H1 (cell line): ENCODE results near the gene KATNA1. TPM values are rescaled to one million over a fixed set of nuclear protein-coding genes. Genes with fewer than 3 reads are reported as not detected.

Experiments used
- CTCF ChIA-PET: fragments of 300-600 bp; sonication (Branson Sonifier 250); formaldehyde crosslinking; loops from one replicate; lab custom pipeline; 2021; ENCODE audit not compliant: partially characterized antibody; lab: Charles Lee
- POLR2A ChIA-PET: fragments of 300-600 bp; sonication (Branson Sonifier 250); formaldehyde crosslinking; loops from one replicate; lab custom pipeline; 2021; ENCODE audit warnings: inconsistent platforms; ENCODE audit not compliant: partially characterized antibody; lab: Charles Lee
- DNase-seq, 2 experiments: peaks; one replicate each; pipeline versions ENCODE4 v3.0.0 to v3.0.0-alpha.2; 2010 to 2022; ENCODE audit warnings: low spot score in 2 of 2, low read depth in 1 of 2, mixed read lengths in 1 of 2
- FAIRE-seq: peaks from 2 replicates; lab custom pipeline; 2011; peaks lifted over from hg19 to GRCh38; lab: Jason Lieb, UNC
- H2AFZ ChIP-seq: 2 replicates; pipeline ENCODE4 v1.8.1; 2012; ENCODE audit warnings: low read length, inconsistent platforms
- H2AK5ac ChIP-seq: 2 replicates; pipeline ENCODE4 v1.6.1; 2013; ENCODE audit warnings: low read depth, low read length
- H2BK120ac ChIP-seq: replicated peaks from 2 replicates; pipeline ENCODE3; 2013; ENCODE audit warnings: low read depth, low read length, inconsistent platforms
- H2BK12ac ChIP-seq: 2 replicates; pipeline ENCODE4 v1.6.1; 2013; ENCODE audit warnings: low read depth, low read length
- H2BK15ac ChIP-seq: 2 replicates; pipeline ENCODE4 v1.6.1; 2013; ENCODE audit warnings: low read length
- H2BK20ac ChIP-seq: 2 replicates; pipeline ENCODE4 v1.6.1; 2013; ENCODE audit warnings: low read length
- H2BK5ac ChIP-seq: 2 replicates; pipeline ENCODE4 v1.6.1; 2013; ENCODE audit warnings: low read depth, low read length
- H3K14ac ChIP-seq: 2 replicates; pipeline ENCODE4 v1.6.1; 2013; ENCODE audit warnings: inconsistent platforms; ENCODE audit not compliant: insufficient read length
- H3K18ac ChIP-seq: 2 replicates; pipeline ENCODE4 v1.6.1; 2013; ENCODE audit warnings: low read length; ENCODE audit errors: extremely low read depth
- H3K23ac ChIP-seq: 2 replicates; pipeline ENCODE4 v1.6.1; 2013; ENCODE audit warnings: inconsistent platforms; ENCODE audit not compliant: insufficient read length
- H3K23me2 ChIP-seq: 2 replicates; pipeline ENCODE4 v1.6.1; 2013; ENCODE audit warnings: low read depth, low read length
- H3K27ac ChIP-seq: 2 replicates; pipeline ENCODE4 v1.6.1; 2011; ENCODE audit warnings: low read depth, low read length, inconsistent platforms
- H3K27me3 ChIP-seq, 4 experiments: replicated peaks in 1 of 4; 1 replicate in 1 of 4; 2 replicates in 3 of 4; pipeline versions ENCODE4 v1.6.1 to v1.8.1; 2011 to 2013; ENCODE audit warnings: low read length in 3 of 4, mild to moderate bottlenecking in 3 of 4, inconsistent platforms in 2 of 4, mixed read lengths in 2 of 4, moderate library complexity in 1 of 4; ENCODE audit not compliant: control insufficient read depth in 3 of 4, insufficient read depth in 3 of 4; ENCODE audit errors: extremely low read depth in 1 of 4
- H3K36me3 ChIP-seq, 4 experiments: 2 replicates each; pipeline versions ENCODE4 v1.6.1 to v1.8.1; 2011 to 2013; ENCODE audit warnings: mild to moderate bottlenecking in 4 of 4, low read length in 3 of 4, moderate library complexity in 2 of 4, control low read depth in 1 of 4, inconsistent platforms in 1 of 4; ENCODE audit not compliant: insufficient read depth in 4 of 4, control insufficient read depth in 2 of 4
- H3K4ac ChIP-seq: replicated peaks from 2 replicates; pipeline ENCODE3; 2013; ENCODE audit warnings: low read length, low read depth, mixed read lengths, inconsistent platforms; ENCODE audit not compliant: insufficient read length
- H3K4me1 ChIP-seq, 4 experiments: replicated peaks in 1 of 4; 1 replicate in 1 of 4; 2 replicates in 3 of 4; pipeline versions ENCODE4 v1.6.1 to v1.8.1; 2011 to 2013; ENCODE audit warnings: low read length in 3 of 4, inconsistent platforms in 2 of 4, mixed read lengths in 1 of 4; ENCODE audit not compliant: insufficient read depth in 4 of 4, control insufficient read depth in 3 of 4
- H3K4me2 ChIP-seq, 2 experiments: 2 replicates each; pipeline versions ENCODE4 v1.6.1 to v1.8.1; 2011 to 2013; ENCODE audit warnings: low read depth in 2 of 2, low read length in 2 of 2, control low read depth in 1 of 2, inconsistent platforms in 1 of 2, mild to moderate bottlenecking in 1 of 2; ENCODE audit not compliant: insufficient read depth in 1 of 2
- H3K4me3 ChIP-seq, 4 experiments: fragments of 200-600, 300-600 bp in 1 of 4; sonication (generic), shearing (Covaris generic), sonication (Bioruptor Twin) in 1 of 4; 2 replicates each; pipeline versions ENCODE4 v1.5.1 to v1.8.1; 2011 to 2016; ENCODE audit warnings: low read length in 4 of 4, low read depth in 3 of 4, control low read depth in 2 of 4, inconsistent platforms in 2 of 4, mild to moderate bottlenecking in 2 of 4, mixed read lengths in 1 of 4, moderate library complexity in 1 of 4; ENCODE audit not compliant: insufficient read depth in 2 of 4; ENCODE audit errors: extremely low read depth in 1 of 4
- H3K56ac ChIP-seq: replicated peaks from 2 replicates; pipeline ENCODE3; 2013; ENCODE audit warnings: low read depth, mild to moderate bottlenecking, mixed read lengths, low read length, inconsistent platforms; ENCODE audit not compliant: insufficient read length
- H3K79me1 ChIP-seq: 2 replicates; pipeline ENCODE4 v1.6.1; 2013; ENCODE audit warnings: low read depth, low read length, control low read depth
- H3K79me2 ChIP-seq, 2 experiments: 2 replicates each; pipeline versions ENCODE4 v1.6.1 to v1.8.1; 2012 to 2013; ENCODE audit warnings: low read length in 2 of 2, mild to moderate bottlenecking in 2 of 2, inconsistent platforms in 1 of 2; ENCODE audit not compliant: insufficient read depth in 2 of 2, control insufficient read depth in 1 of 2
- H3K9ac ChIP-seq, 4 experiments: replicated peaks in 1 of 4; 1 replicate in 1 of 4; 2 replicates in 3 of 4; pipeline versions ENCODE4 v1.6.1 to v1.8.1; 2011 to 2013; ENCODE audit warnings: low read depth in 3 of 4, low read length in 3 of 4, control low read depth in 2 of 4, mild to moderate bottlenecking in 2 of 4, moderate library complexity in 2 of 4, inconsistent platforms in 1 of 4; ENCODE audit errors: extremely low read depth in 1 of 4
- H3K9me3 ChIP-seq, 2 experiments: 2 replicates each; pipeline versions ENCODE4 v1.6.1 to v1.8.1; 2012 to 2013; ENCODE audit warnings: mild to moderate bottlenecking in 2 of 2, moderate library complexity in 2 of 2, control low read depth in 1 of 2, inconsistent platforms in 1 of 2, low read depth in 1 of 2, low read length in 1 of 2, mixed read lengths in 1 of 2; ENCODE audit not compliant: insufficient read depth in 2 of 2
- H4K20me1 ChIP-seq, 2 experiments: replicated peaks in 1 of 2; 2 replicates each; pipeline versions ENCODE3 to v1.8.1; 2011 to 2013; ENCODE audit warnings: inconsistent platforms in 2 of 2, low read length in 2 of 2, mild to moderate bottlenecking in 1 of 2; ENCODE audit not compliant: insufficient read depth in 2 of 2, control insufficient read depth in 1 of 2
- H4K5ac ChIP-seq: 2 replicates; pipeline ENCODE4 v1.6.1; 2013; ENCODE audit warnings: low read length, low read depth, mixed read lengths, inconsistent platforms; ENCODE audit not compliant: insufficient read length
- H4K8ac ChIP-seq: 2 replicates; pipeline ENCODE4 v1.8.0; 2013; ENCODE audit warnings: mild to moderate bottlenecking, moderate library complexity, low read length, inconsistent platforms; ENCODE audit not compliant: insufficient read depth; ENCODE audit errors: extremely low read depth
- H4K91ac ChIP-seq: replicated peaks from 2 replicates; pipeline ENCODE3; 2013; ENCODE audit warnings: low read length, mixed read lengths, inconsistent platforms; ENCODE audit not compliant: insufficient read length
- BCL11A ChIP-seq, 2 experiments: IDR thresholded peaks; one replicate each; pipeline ENCODE4 v1.6.1; 2011; ENCODE audit warnings: low read depth in 2 of 2, low read length in 2 of 2, mild to moderate bottlenecking in 2 of 2
- FOSL1 ChIP-seq: IDR thresholded peaks from 2 replicates; pipeline ENCODE4 v1.6.1; 2011; ENCODE audit warnings: mild to moderate bottlenecking, low read depth, low read length, moderate library complexity; ENCODE audit not compliant: insufficient read depth
- WGBS, 2 experiments: shearing (Covaris generic) in 1 of 2; methylation state at CpG; one replicate each; pipeline versions ENCODE4 v1.1.6 to v1.1.7; 2013 to 2015; ENCODE audit warnings: low lambda C conversion rate in 2 of 2, mixed read lengths in 2 of 2, inconsistent platforms in 1 of 2, low coverage in 1 of 2, missing lambda C conversion rate in 1 of 2; ENCODE audit not compliant: insufficient replicate concordance in 2 of 2, insufficient coverage in 1 of 2, insufficient read length in 1 of 2; ENCODE audit errors: extremely low coverage in 1 of 2, missing lambda C conversion rate in 1 of 2; 5-methylcytosine and 5-hydroxymethylcytosine counted together
- polyA plus RNA-seq, 7 experiments: library from polyadenylated mRNA; depleted of rRNA in 3 of 7; stranded (reverse) in 5 of 7; unstranded in 2 of 7; fragments of >200 nt in 5 of 7; fragments of 200-250 nt in 2 of 7; gene quantifications; 1 replicate in 5 of 7; 2 replicates in 1 of 7; 4 replicates in 1 of 7; pipeline versions ENCODE4 v1.2.1 to v1.2.3, GENCODE V29; 2011 to 2013; ENCODE audit warnings: missing spikeins in 2 of 7, mixed read lengths in 2 of 7
- total RNA-seq: library from RNA; stranded (reverse); fragmentation: NEBNext Ultra II Directional; extraction: Animal tissue kit (Norgen Biotek cat#: 25700); gene quantifications from 2 replicates; pipeline ENCODE4 v1.2.1, GENCODE V29; 2021

KATNA1 gene
- total and polyA plus RNA-seq, 2 of the 8 experiments (the other 6 are each of a cell fraction or from before 2014, with no cell fraction given) = 7.6 to 20.3 TPM

DNA sequence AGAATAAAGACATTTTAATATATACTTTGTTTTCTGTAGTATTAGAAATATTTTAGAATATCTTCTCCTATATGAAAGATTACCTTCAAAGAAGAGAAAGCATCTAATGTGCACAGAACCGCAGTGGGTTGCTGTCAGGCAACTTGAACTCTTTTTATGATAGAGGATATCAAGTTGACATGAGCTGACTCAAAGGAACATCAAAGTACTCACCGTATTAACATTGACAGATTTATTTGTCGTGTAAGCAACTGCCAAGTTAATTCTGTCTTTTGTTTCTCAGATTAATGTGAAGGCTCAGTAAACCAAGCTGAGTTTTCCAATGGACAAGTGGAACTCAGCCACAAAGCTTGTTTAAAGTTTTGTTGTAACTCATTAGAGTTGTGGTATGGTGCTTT is 84.6 kb downstream of the KATNA1 start:
- CTCF ChIA-PET = interaction anchor here (0.6 to 6.5 kb wide), 6 partner anchors 11 to 1866 kb away, joined by 3 to 108 read pairs (median 4); partner anchors contain the start of gene PPIL4
- Histone ChIP-seq H2BK20ac (no peak overlapping the region), H3K18ac (no peak overlapping the region), H3K56ac (no peak overlapping the region), H3K4me3 (no peak overlapping the region), H2BK15ac (no peak overlapping the region), H3K27ac (no peak overlapping the region), H3K4ac (no peak overlapping the region), H2AK5ac (no peak overlapping the region), H3K4me1 (no peaks in the 10 kb centered on the region; a peak in 1 of 7 replicates), H3K9ac (no peak overlapping the region), H4K8ac (no peak overlapping the region), H2AFZ (no peak overlapping the region), H2BK12ac (no peak overlapping the region), H3K79me1 (no peaks in the 10 kb centered on the region), H3K23me2 (peaks cover 2% of the 10 kb centered on the region; the same call in 1 of the 2 replicates), H2BK120ac (no peak overlapping the region), H3K27me3 (no peaks in the 10 kb centered on the region), H4K20me1 (peaks cover 0 to 6% of the 10 kb centered on the region in 2 experiments), H2BK5ac (no peak overlapping the region), H3K14ac (no peak overlapping the region), H3K36me3 (no peaks in the 10 kb centered on the region), H4K91ac (no peak overlapping the region), H3K79me2 (peaks cover 6 to 19% of the 10 kb centered on the region in 2 experiments), H4K5ac (no peak overlapping the region), H3K4me2 (no peak overlapping the region), H3K9me3 (no peaks in the 10 kb centered on the region), H3K23ac (no peak overlapping the region)
- TF ChIP-seq BCL11A (IDR thresholded peaks at IDR 0.05; ENCODE audit: low read depth in 2 of 2, low read length in 2 of 2) = no peak
- TF ChIP-seq FOSL1 = no peak
- WGBS, 2 experiments = 79% methylated on average over 3 of the region's 3 CpGs; no CpG with 5 or more reads in 1 of the 2 experiments
- no peak for FAIRE-seq
- POLR2A ChIA-PET = interaction anchor here (1.5 kb wide), 1 partner anchor 19 kb away, joined by 3 read pairs; the partner anchor contains the start of gene PPIL4
- no peak for DNase-seq
